ENCODE data around the gene FRMD7.
"Not testable (repeated sequence)": the region's sequence is repeated elsewhere in the genome, so short reads cannot be mapped to it uniquely, and the experiment has no call there.

The FRMD7 gene

GRCh38 chrX:132114607-132115006 is 13.2 kb downstream of the FRMD7 start:
- no peaks in the 10 kb centered on the region for H3K4me1 ChIP-seq (ENCODE audit: low read depth, poor library complexity, severe bottlenecking)
- H3K79me2 ChIP-seq (ENCODE audit: insufficient read depth, low read depth), result no peaks in the 10 kb centered on the region
- H3K4me2 ChIP-seq, result no peak overlapping the region
- TF ChIP-seq, protein P1, sequence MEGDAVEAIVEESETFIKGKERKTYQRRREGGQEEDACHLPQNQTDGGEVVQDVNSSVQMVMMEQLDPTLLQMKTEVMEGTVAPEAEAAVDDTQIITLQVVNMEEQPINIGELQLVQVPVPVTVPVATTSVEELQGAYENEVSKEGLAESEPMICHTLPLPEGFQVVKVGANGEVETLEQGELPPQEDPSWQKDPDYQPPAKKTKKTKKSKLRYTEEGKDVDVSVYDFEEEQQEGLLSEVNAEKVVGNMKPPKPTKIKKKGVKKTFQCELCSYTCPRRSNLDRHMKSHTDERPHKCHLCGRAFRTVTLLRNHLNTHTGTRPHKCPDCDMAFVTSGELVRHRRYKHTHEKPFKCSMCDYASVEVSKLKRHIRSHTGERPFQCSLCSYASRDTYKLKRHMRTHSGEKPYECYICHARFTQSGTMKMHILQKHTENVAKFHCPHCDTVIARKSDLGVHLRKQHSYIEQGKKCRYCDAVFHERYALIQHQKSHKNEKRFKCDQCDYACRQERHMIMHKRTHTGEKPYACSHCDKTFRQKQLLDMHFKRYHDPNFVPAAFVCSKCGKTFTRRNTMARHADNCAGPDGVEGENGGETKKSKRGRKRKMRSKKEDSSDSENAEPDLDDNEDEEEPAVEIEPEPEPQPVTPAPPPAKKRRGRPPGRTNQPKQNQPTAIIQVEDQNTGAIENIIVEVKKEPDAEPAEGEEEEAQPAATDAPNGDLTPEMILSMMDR (conservative IDR thresholded peaks at IDR 0.05; ENCODE audit: low read depth, low read length), result no peak
- no peak overlapping the region for H3K27ac ChIP-seq
- no peak overlapping the region for H2AFZ ChIP-seq (ENCODE audit: low read depth)
- H3K4me3 ChIP-seq (IDR thresholded peaks at IDR 0.05; ENCODE audit: insufficient read depth, low read depth, low read length), result no peak overlapping the region
- H4K20me1 ChIP-seq (ENCODE audit: insufficient read depth), result no peaks in the 10 kb centered on the region
- H3K36me3 ChIP-seq (ENCODE audit: insufficient read depth), result no peaks in the 10 kb centered on the region
- no peaks in the 10 kb centered on the region for H3K27me3 ChIP-seq (ENCODE audit: insufficient read depth, low read depth)
- no peak overlapping the region for H3K9ac ChIP-seq

- Histone ChIP-seq H2AFZ (ENCODE audit: low read depth) (no peak overlapping the region), H4K20me1 (ENCODE audit: insufficient read depth) (no peaks in the 10 kb centered on the region), H3K4me3 (IDR thresholded peaks at IDR 0.05; ENCODE audit: insufficient read depth, low read depth, low read length) (no peak overlapping the region), H3K9ac (no peak overlapping the region), H3K79me2 (ENCODE audit: insufficient read depth, low read depth) (no peaks in the 10 kb centered on the region), H3K27ac (no peak overlapping the region), H3K36me3 (ENCODE audit: insufficient read depth) (no peaks in the 10 kb centered on the region), H3K27me3 (ENCODE audit: insufficient read depth, low read depth) (no peaks in the 10 kb centered on the region), H3K4me1 (ENCODE audit: low read depth, poor library complexity, severe bottlenecking) (no peaks in the 10 kb centered on the region), H3K4me2 (no peak overlapping the region)
- TF ChIP-seq, protein P1 (conservative IDR thresholded peaks at IDR 0.05; ENCODE audit: low read depth, low read length), result no peak
Observed at GRCh38 chrX:132107291-132107690, 20.5 kb downstream of the FRMD7 start.

DNA sequence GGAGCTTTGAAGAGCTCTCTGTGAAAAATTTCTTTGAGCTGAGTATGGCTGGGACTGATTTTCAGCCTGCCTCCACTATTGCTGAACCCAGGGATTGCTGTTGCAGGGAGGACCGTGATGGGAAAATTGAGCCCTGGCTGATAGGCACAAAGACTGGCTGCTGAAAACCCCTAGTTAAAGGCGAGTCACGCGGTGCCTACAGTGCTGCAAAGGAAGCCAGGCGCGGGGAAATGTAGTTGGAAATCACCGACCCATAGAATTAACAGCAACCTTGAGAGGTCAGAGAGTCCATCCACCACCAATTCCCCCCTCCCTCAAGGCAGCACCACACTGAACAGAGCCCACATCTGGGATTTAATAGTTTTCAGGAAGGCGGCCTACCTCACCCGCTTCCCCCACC is 26.0 kb downstream of the FRMD7 start:
- Histone ChIP-seq H3K9ac (no peak overlapping the region), H3K4me3 (IDR thresholded peaks at IDR 0.05; ENCODE audit: insufficient read depth, low read depth, low read length) (no peak overlapping the region), H3K27ac (no peak overlapping the region), H3K27me3 (ENCODE audit: insufficient read depth, low read depth) (no peaks in the 10 kb centered on the region), H3K79me2 (ENCODE audit: insufficient read depth, low read depth) (no peaks in the 10 kb centered on the region), H4K20me1 (ENCODE audit: insufficient read depth) (no peaks in the 10 kb centered on the region), H3K4me2 (no peak overlapping the region), H3K36me3 (ENCODE audit: insufficient read depth) (no peaks in the 10 kb centered on the region), H3K4me1 (ENCODE audit: low read depth, poor library complexity, severe bottlenecking) (no peaks in the 10 kb centered on the region), H2AFZ (ENCODE audit: low read depth) (no peak overlapping the region)
- TF ChIP-seq, protein P1 (conservative IDR thresholded peaks at IDR 0.05; ENCODE audit: low read depth, low read length), result no peak

- Histone ChIP-seq H3K4me1 (ENCODE audit: low read depth, poor library complexity, severe bottlenecking) (no peaks in the 10 kb centered on the region), H2AFZ (ENCODE audit: low read depth) (no peak overlapping the region), H3K27me3 (ENCODE audit: insufficient read depth, low read depth) (no peaks in the 10 kb centered on the region), H3K36me3 (ENCODE audit: insufficient read depth) (no peaks in the 10 kb centered on the region), H3K27ac (no peak overlapping the region), H3K9ac (no peak overlapping the region), H3K79me2 (ENCODE audit: insufficient read depth, low read depth) (no peaks in the 10 kb centered on the region), H4K20me1 (ENCODE audit: insufficient read depth) (no peaks in the 10 kb centered on the region), H3K4me2 (no peak overlapping the region), H3K4me3 (IDR thresholded peaks at IDR 0.05; ENCODE audit: insufficient read depth, low read depth, low read length) (no peak overlapping the region)
- TF ChIP-seq, protein P1 (conservative IDR thresholded peaks at IDR 0.05; ENCODE audit: low read depth, low read length), result no peak
Observed at GRCh38 chrX:132101206-132101605, 26.6 kb downstream of the FRMD7 start.

- not testable (repeated sequence) for H4K20me1 ChIP-seq (ENCODE audit: insufficient read depth); H3K4me2 ChIP-seq; H3K27me3 ChIP-seq (ENCODE audit: insufficient read depth, low read depth); H3K79me2 ChIP-seq (ENCODE audit: insufficient read depth, low read depth); H3K4me3 ChIP-seq (IDR thresholded peaks at IDR 0.05; ENCODE audit: insufficient read depth, low read depth, low read length); H3K9ac ChIP-seq; H2AFZ ChIP-seq (ENCODE audit: low read depth); H3K27ac ChIP-seq; H3K4me1 ChIP-seq (ENCODE audit: low read depth, poor library complexity, severe bottlenecking); H3K36me3 ChIP-seq (ENCODE audit: insufficient read depth)
Observed at GRCh38 chrX:132098704-132099103, 29.1 kb downstream of the FRMD7 start.

Data from KMS-11 (cell line).